Measurements from ENCODE around the gene EFR3B.

Gene EFR3B

GRCh38 chr2:25023333-25023732, 18.5 kb upstream of the EFR3B start:
- ATAC-seq, result no peak
- no peak for TF ChIP-seq TOX (CRISPR knock-in tag; IDR thresholded peaks at IDR 0.05; ENCODE audit: borderline replicate concordance)
- no peak for TF ChIP-seq TCF4 (CRISPR knock-in tag; IDR thresholded peaks at IDR 0.05; ENCODE audit: borderline replicate concordance)
- TF ChIP-seq ZFP3 (CRISPR knock-in tag; IDR thresholded peaks at IDR 0.05), result no peak
- TF ChIP-seq PPARA (CRISPR knock-in tag; IDR thresholded peaks at IDR 0.05; ENCODE audit: borderline replicate concordance), result no peak
- no peak for TF ChIP-seq ZFP30 (CRISPR knock-in tag; IDR thresholded peaks at IDR 0.05)
- no peak for TF ChIP-seq ZNF8 (CRISPR knock-in tag; IDR thresholded peaks at IDR 0.05)
- TF ChIP-seq GLIS3 (CRISPR knock-in tag; IDR thresholded peaks at IDR 0.05), result no peak
- TF ChIP-seq CSRNP3 (CRISPR knock-in tag; IDR thresholded peaks at IDR 0.05), result no peak
- TF ChIP-seq POU6F1 (CRISPR knock-in tag; IDR thresholded peaks at IDR 0.05; ENCODE audit: borderline replicate concordance, low read depth), result no peak
- no peak for TF ChIP-seq ESRRG (CRISPR knock-in tag; IDR thresholded peaks at IDR 0.05)

- TF ChIP-seq CREB5 (CRISPR knock-in tag; IDR thresholded peaks at IDR 0.05; ENCODE audit: low read depth) (no peak), SNAI2 (CRISPR knock-in tag; IDR thresholded peaks at IDR 0.05) (no peak), ZNF8 (CRISPR knock-in tag; IDR thresholded peaks at IDR 0.05) (no peak), ESRRG (CRISPR knock-in tag; IDR thresholded peaks at IDR 0.05) (no peak), TOX (CRISPR knock-in tag; IDR thresholded peaks at IDR 0.05; ENCODE audit: borderline replicate concordance) (no peak), OSR1 (CRISPR knock-in tag; IDR thresholded peaks at IDR 0.05) (no peak), TCF4 (CRISPR knock-in tag; IDR thresholded peaks at IDR 0.05; ENCODE audit: borderline replicate concordance) (no peak), ZNF70 (CRISPR knock-in tag; IDR thresholded peaks at IDR 0.05) (no peak)
- no peak for ATAC-seq
These were observed 16.5 kb upstream of the EFR3B start for GRCh38 chr2:25025229-25026007.

- no peak for ATAC-seq
- TF ChIP-seq ZC3H10 (CRISPR knock-in tag; IDR thresholded peaks at IDR 0.05), result no peak
- TF ChIP-seq ZFP30 (CRISPR knock-in tag; IDR thresholded peaks at IDR 0.05), result no peak
- no peak for TF ChIP-seq ZNF70 (CRISPR knock-in tag; IDR thresholded peaks at IDR 0.05)
- no peak for TF ChIP-seq CSDC2 (CRISPR knock-in tag; IDR thresholded peaks at IDR 0.05)
- TF ChIP-seq SNAI2 (CRISPR knock-in tag; IDR thresholded peaks at IDR 0.05), result no peak
- no peak for TF ChIP-seq TSHZ2 (CRISPR knock-in tag; IDR thresholded peaks at IDR 0.05)
- no peak for TF ChIP-seq ESRRG (CRISPR knock-in tag; IDR thresholded peaks at IDR 0.05)
- no peak for TF ChIP-seq ZNF565 (CRISPR knock-in tag; conservative IDR thresholded peaks at IDR 0.05; ENCODE audit: low read depth)
- no peak for TF ChIP-seq PATZ1 (CRISPR knock-in tag; IDR thresholded peaks at IDR 0.05; ENCODE audit: borderline replicate concordance)
- TF ChIP-seq ZFP3 (CRISPR knock-in tag; IDR thresholded peaks at IDR 0.05), result no peak
- no peak for TF ChIP-seq TCF4 (CRISPR knock-in tag; IDR thresholded peaks at IDR 0.05; ENCODE audit: borderline replicate concordance)
- no peak for TF ChIP-seq CSRNP3 (CRISPR knock-in tag; IDR thresholded peaks at IDR 0.05)
- TF ChIP-seq OSR1 (CRISPR knock-in tag; IDR thresholded peaks at IDR 0.05), result no peak
- TF ChIP-seq ARNTL (CRISPR knock-in tag; IDR thresholded peaks at IDR 0.05; ENCODE audit: borderline replicate concordance, low read depth), result no peak
- no peak for TF ChIP-seq TOX (CRISPR knock-in tag; IDR thresholded peaks at IDR 0.05; ENCODE audit: borderline replicate concordance)
These were observed 15.8 kb upstream of the EFR3B start for GRCh38 chr2:25026008-25026530.

Data from SK-N-SH treated with all-trans-retinoic acid at 6 μM for 48 hours (cell line).